ENCODE data around the gene CYP4B1.
"Not testable (repeated sequence)": the region's sequence is repeated elsewhere in the genome, so short reads cannot be mapped to it uniquely, and the experiment has no call there.

Gene CYP4B1

DNA sequence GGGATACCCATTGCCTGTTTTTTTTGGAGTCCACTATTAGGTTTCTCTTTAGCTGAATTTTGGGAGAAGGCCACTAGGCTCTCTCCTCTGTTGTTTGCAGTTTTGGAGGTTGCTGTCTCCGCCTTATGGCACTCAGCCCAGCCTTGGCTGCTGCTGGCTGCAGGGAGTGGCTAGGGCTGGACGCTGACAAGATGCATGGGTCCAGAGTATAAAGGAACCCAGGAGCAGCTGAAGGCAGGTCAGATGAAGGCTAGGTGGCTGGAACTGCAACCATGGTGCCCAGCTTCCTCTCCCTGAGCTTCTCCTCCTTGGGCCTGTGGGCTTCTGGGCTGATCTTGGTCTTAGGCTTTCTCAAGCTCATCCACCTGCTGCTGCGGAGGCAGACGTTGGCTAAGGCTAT is at the start of gene CYP4B1:
TSS of gene CYP4B1 (plus strand) at position 237 of the 400 bp plus-strand sequence. CDS start at position 273, 36 bp downstream.
- H3K36me3 ChIP-seq (ENCODE audit: control insufficient read depth, insufficient read depth, low read length), result no peaks in the 10 kb centered on the region
- TF ChIP-seq, protein P1, sequence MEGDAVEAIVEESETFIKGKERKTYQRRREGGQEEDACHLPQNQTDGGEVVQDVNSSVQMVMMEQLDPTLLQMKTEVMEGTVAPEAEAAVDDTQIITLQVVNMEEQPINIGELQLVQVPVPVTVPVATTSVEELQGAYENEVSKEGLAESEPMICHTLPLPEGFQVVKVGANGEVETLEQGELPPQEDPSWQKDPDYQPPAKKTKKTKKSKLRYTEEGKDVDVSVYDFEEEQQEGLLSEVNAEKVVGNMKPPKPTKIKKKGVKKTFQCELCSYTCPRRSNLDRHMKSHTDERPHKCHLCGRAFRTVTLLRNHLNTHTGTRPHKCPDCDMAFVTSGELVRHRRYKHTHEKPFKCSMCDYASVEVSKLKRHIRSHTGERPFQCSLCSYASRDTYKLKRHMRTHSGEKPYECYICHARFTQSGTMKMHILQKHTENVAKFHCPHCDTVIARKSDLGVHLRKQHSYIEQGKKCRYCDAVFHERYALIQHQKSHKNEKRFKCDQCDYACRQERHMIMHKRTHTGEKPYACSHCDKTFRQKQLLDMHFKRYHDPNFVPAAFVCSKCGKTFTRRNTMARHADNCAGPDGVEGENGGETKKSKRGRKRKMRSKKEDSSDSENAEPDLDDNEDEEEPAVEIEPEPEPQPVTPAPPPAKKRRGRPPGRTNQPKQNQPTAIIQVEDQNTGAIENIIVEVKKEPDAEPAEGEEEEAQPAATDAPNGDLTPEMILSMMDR (IDR thresholded peaks at IDR 0.05; ENCODE audit: insufficient read depth, low read length, poor library complexity, severe bottlenecking), result no peak
- no peak within 1 kb of the TSS for H3K4me3 ChIP-seq (replicated peaks; ENCODE audit: low read depth, low read length)
- H3K27me3 ChIP-seq (replicated peaks; ENCODE audit: control insufficient read depth, insufficient read depth, low read length), result no peaks in the 10 kb centered on the region; the same call in 1 of the 2 replicates
- DNase-seq (ENCODE audit: extremely low read depth, insufficient read length), result no peak

DNA sequence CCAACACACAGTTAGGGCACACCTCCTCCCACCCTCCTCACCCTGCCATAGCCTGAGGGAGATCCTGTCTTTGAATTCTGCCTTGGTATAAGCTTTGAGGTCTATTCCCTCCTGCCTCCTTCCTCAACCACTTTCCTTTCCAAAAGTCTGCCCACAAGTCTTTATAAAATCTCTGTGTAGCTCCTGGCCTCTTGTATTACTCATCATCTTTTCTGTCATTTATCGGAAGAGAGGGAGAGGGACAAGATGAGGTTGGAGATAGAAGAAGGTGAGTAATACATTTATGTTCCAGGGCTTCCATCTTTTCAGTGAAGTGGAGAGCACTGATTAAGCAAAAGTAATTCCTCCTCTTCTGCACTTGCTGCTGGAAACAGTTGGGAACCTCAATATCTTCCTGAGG is 49.4 kb upstream of the CYP4B1 start:
- TF ChIP-seq, protein P1 (IDR thresholded peaks at IDR 0.05; ENCODE audit: insufficient read depth, low read length, poor library complexity, severe bottlenecking), result no peak
- no peak for DNase-seq (ENCODE audit: extremely low read depth, insufficient read length)
- 0 out of 2 replicates have a peak, but pooled peaks cover 2% of the 10 kb centered on the region for H3K27me3 ChIP-seq (replicated peaks; ENCODE audit: control insufficient read depth, insufficient read depth, low read length)
- H3K4me3 ChIP-seq (replicated peaks; ENCODE audit: low read depth, low read length), result no peak overlapping the region
- H3K36me3 ChIP-seq (ENCODE audit: control insufficient read depth, insufficient read depth, low read length), result no peaks in the 10 kb centered on the region

DNA sequence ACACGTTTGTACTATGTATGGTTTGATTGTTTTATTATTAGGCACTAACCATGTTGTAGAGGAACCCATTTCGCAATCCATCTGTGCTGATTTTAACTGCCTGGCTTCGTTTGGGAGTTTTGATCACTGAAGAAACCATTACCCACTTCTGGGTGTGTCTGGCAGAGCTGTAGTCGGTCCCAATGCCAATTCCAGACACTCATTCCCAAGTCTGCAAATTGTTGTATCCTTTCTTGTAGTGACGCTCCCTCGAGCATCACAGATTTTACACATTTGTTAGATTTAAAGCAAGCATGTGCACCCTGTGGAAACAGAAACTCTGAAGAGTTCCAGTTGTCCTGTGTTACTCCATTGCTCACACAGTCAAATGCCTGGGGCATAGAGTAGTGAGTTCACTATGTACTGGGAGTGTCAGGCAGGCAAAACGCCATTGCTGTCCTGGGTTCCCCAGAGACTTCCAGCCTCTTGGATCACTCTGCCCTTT is 48.9 kb upstream of the CYP4B1 start:
- Histone ChIP-seq H3K4me3 (replicated peaks; ENCODE audit: low read depth, low read length) (no peak overlapping the region), H3K36me3 (ENCODE audit: control insufficient read depth, insufficient read depth, low read length) (no peaks in the 10 kb centered on the region), H3K27me3 (replicated peaks; ENCODE audit: control insufficient read depth, insufficient read depth, low read length) (0 out of 2 replicates have a peak, but pooled peaks cover 2% of the 10 kb centered on the region)
- DNase-seq (ENCODE audit: extremely low read depth, insufficient read length), result no peak
- TF ChIP-seq, protein P1 (IDR thresholded peaks at IDR 0.05; ENCODE audit: insufficient read depth, low read length, poor library complexity, severe bottlenecking), result no peak

DNA sequence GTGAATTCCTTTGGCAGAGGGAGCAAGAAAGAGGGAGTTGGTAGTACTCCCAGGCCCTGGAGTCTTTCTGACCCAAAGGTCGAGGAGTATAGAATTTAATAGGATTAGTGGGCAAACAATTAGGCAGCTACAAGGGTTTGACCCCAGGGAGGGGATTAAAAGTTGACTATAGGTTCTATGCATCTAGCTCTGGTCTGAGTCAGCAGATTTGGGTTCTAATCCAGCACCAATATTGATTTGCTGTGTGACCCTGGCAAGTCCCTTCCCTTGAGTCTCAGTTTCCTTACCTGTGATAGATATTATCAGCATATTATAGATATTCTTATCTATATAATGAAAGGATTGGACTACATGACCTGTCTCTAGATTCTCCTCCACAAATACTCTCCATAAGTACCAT is 44.9 kb upstream of the CYP4B1 start:
- Histone ChIP-seq H3K4me3 (replicated peaks; ENCODE audit: low read depth, low read length) (no peak overlapping the region), H3K36me3 (ENCODE audit: control insufficient read depth, insufficient read depth, low read length) (no peaks in the 10 kb centered on the region), H3K27me3 (replicated peaks; ENCODE audit: control insufficient read depth, insufficient read depth, low read length) (peaks cover 2% of the 10 kb centered on the region; the same call in 1 of the 2 replicates)
- TF ChIP-seq, protein P1 (IDR thresholded peaks at IDR 0.05; ENCODE audit: insufficient read depth, low read length, poor library complexity, severe bottlenecking), result no peak
- DNase-seq (ENCODE audit: extremely low read depth, insufficient read length), result no peak

DNA sequence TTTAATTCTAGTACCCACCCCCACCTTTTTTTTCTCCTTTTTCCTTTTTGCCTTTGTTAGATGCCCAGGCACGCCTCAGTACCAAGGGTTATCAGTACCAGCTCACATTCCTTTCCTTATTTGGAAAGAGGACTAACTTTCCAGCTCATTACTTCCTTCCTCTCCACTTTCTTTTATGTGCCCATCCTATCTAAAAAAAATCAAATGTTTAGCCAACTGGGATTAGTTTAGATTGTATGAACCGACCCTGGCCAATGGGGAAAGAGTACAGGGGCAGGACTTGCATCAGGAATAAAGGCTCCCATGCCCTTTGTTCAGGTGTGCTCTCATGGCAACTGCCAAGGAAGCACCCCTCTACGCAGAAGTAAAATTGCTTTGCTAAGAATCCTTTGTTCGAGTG is 44.1 kb upstream of the CYP4B1 start:
- not testable (repeated sequence) for H3K36me3 ChIP-seq (ENCODE audit: control insufficient read depth, insufficient read depth, low read length); DNase-seq (ENCODE audit: extremely low read depth, insufficient read length); H3K4me3 ChIP-seq (replicated peaks; ENCODE audit: low read depth, low read length); H3K27me3 ChIP-seq (replicated peaks; ENCODE audit: control insufficient read depth, insufficient read depth, low read length)

DNA sequence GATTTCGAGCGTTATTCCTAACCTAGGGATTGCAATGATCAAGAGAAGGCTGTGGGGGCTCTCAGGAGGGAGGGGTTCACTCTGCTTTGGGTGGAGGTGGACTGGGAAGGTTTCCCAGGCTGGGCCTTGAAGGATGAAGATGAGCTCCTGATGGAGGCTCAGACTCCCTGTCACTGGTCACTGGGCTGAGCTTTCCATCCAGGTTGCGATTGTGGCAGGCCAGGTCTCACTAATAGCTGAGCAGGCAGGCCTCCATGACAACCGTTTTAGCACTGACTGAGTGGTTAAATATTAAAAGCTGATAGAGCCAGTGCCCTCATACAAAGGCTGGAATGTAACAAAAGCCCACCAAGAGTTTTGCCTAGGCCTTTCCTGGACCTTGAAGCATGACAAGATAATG is 43.7 kb upstream of the CYP4B1 start:
- H3K4me3 ChIP-seq (replicated peaks; ENCODE audit: low read depth, low read length), result no peak overlapping the region
- H3K36me3 ChIP-seq (ENCODE audit: control insufficient read depth, insufficient read depth, low read length), result no peaks in the 10 kb centered on the region
- peaks cover 2% of the 10 kb centered on the region; the same call in 1 of the 2 replicates for H3K27me3 ChIP-seq (replicated peaks; ENCODE audit: control insufficient read depth, insufficient read depth, low read length)
- TF ChIP-seq, protein P1 (IDR thresholded peaks at IDR 0.05; ENCODE audit: insufficient read depth, low read length, poor library complexity, severe bottlenecking), result no peak
- no peak for DNase-seq (ENCODE audit: extremely low read depth, insufficient read length)
